H1 (cell line): Measurements from ENCODE around the gene RAD50. TPM values are rescaled to one million over a fixed set of nuclear protein-coding genes. Genes with fewer than 3 reads are reported as not detected.

ENCODE experiments used
- CTCF ChIA-PET: fragments of 300-600 bp; sonication (Branson Sonifier 250); formaldehyde crosslinking; loops from one replicate; lab custom pipeline; 2021; ENCODE audit not compliant: partially characterized antibody; lab: Charles Lee
- POLR2A ChIA-PET: fragments of 300-600 bp; sonication (Branson Sonifier 250); formaldehyde crosslinking; loops from one replicate; lab custom pipeline; 2021; ENCODE audit warnings: inconsistent platforms; ENCODE audit not compliant: partially characterized antibody; lab: Charles Lee
- DNase-seq, 2 experiments: peaks; one replicate each; pipeline versions ENCODE4 v3.0.0 to v3.0.0-alpha.2; 2010 to 2022; ENCODE audit warnings: low spot score in 2 of 2, low read depth in 1 of 2, mixed read lengths in 1 of 2
- FAIRE-seq: peaks from 2 replicates; lab custom pipeline; 2011; peaks lifted over from hg19 to GRCh38; lab: Jason Lieb, UNC
- H2AFZ ChIP-seq: 2 replicates; pipeline ENCODE4 v1.8.1; 2012; ENCODE audit warnings: low read length, inconsistent platforms
- H2AK5ac ChIP-seq: 2 replicates; pipeline ENCODE4 v1.6.1; 2013; ENCODE audit warnings: low read depth, low read length
- H2BK120ac ChIP-seq: replicated peaks from 2 replicates; pipeline ENCODE3; 2013; ENCODE audit warnings: low read depth, low read length, inconsistent platforms
- H2BK12ac ChIP-seq: 2 replicates; pipeline ENCODE4 v1.6.1; 2013; ENCODE audit warnings: low read depth, low read length
- H2BK15ac ChIP-seq: 2 replicates; pipeline ENCODE4 v1.6.1; 2013; ENCODE audit warnings: low read length
- H2BK20ac ChIP-seq: 2 replicates; pipeline ENCODE4 v1.6.1; 2013; ENCODE audit warnings: low read length
- H2BK5ac ChIP-seq: 2 replicates; pipeline ENCODE4 v1.6.1; 2013; ENCODE audit warnings: low read depth, low read length
- H3K14ac ChIP-seq: 2 replicates; pipeline ENCODE4 v1.6.1; 2013; ENCODE audit warnings: inconsistent platforms; ENCODE audit not compliant: insufficient read length
- H3K18ac ChIP-seq: 2 replicates; pipeline ENCODE4 v1.6.1; 2013; ENCODE audit warnings: low read length; ENCODE audit errors: extremely low read depth
- H3K23ac ChIP-seq: 2 replicates; pipeline ENCODE4 v1.6.1; 2013; ENCODE audit warnings: inconsistent platforms; ENCODE audit not compliant: insufficient read length
- H3K23me2 ChIP-seq: 2 replicates; pipeline ENCODE4 v1.6.1; 2013; ENCODE audit warnings: low read depth, low read length
- H3K27ac ChIP-seq: 2 replicates; pipeline ENCODE4 v1.6.1; 2011; ENCODE audit warnings: low read depth, low read length, inconsistent platforms
- H3K27me3 ChIP-seq, 4 experiments: replicated peaks in 1 of 4; 1 replicate in 1 of 4; 2 replicates in 3 of 4; pipeline versions ENCODE4 v1.6.1 to v1.8.1; 2011 to 2013; ENCODE audit warnings: low read length in 3 of 4, mild to moderate bottlenecking in 3 of 4, inconsistent platforms in 2 of 4, mixed read lengths in 2 of 4, moderate library complexity in 1 of 4; ENCODE audit not compliant: control insufficient read depth in 3 of 4, insufficient read depth in 3 of 4; ENCODE audit errors: extremely low read depth in 1 of 4
- H3K36me3 ChIP-seq, 4 experiments: 2 replicates each; pipeline versions ENCODE4 v1.6.1 to v1.8.1; 2011 to 2013; ENCODE audit warnings: mild to moderate bottlenecking in 4 of 4, low read length in 3 of 4, moderate library complexity in 2 of 4, control low read depth in 1 of 4, inconsistent platforms in 1 of 4; ENCODE audit not compliant: insufficient read depth in 4 of 4, control insufficient read depth in 2 of 4
- H3K4ac ChIP-seq: replicated peaks from 2 replicates; pipeline ENCODE3; 2013; ENCODE audit warnings: low read length, low read depth, mixed read lengths, inconsistent platforms; ENCODE audit not compliant: insufficient read length
- H3K4me1 ChIP-seq, 4 experiments: replicated peaks in 1 of 4; 1 replicate in 1 of 4; 2 replicates in 3 of 4; pipeline versions ENCODE4 v1.6.1 to v1.8.1; 2011 to 2013; ENCODE audit warnings: low read length in 3 of 4, inconsistent platforms in 2 of 4, mixed read lengths in 1 of 4; ENCODE audit not compliant: insufficient read depth in 4 of 4, control insufficient read depth in 3 of 4
- H3K4me2 ChIP-seq, 2 experiments: 2 replicates each; pipeline versions ENCODE4 v1.6.1 to v1.8.1; 2011 to 2013; ENCODE audit warnings: low read depth in 2 of 2, low read length in 2 of 2, control low read depth in 1 of 2, inconsistent platforms in 1 of 2, mild to moderate bottlenecking in 1 of 2; ENCODE audit not compliant: insufficient read depth in 1 of 2
- H3K4me3 ChIP-seq, 4 experiments: fragments of 200-600, 300-600 bp in 1 of 4; sonication (generic), shearing (Covaris generic), sonication (Bioruptor Twin) in 1 of 4; 2 replicates each; pipeline versions ENCODE4 v1.5.1 to v1.8.1; 2011 to 2016; ENCODE audit warnings: low read length in 4 of 4, low read depth in 3 of 4, control low read depth in 2 of 4, inconsistent platforms in 2 of 4, mild to moderate bottlenecking in 2 of 4, mixed read lengths in 1 of 4, moderate library complexity in 1 of 4; ENCODE audit not compliant: insufficient read depth in 2 of 4; ENCODE audit errors: extremely low read depth in 1 of 4
- H3K56ac ChIP-seq: replicated peaks from 2 replicates; pipeline ENCODE3; 2013; ENCODE audit warnings: low read depth, mild to moderate bottlenecking, mixed read lengths, low read length, inconsistent platforms; ENCODE audit not compliant: insufficient read length
- H3K79me1 ChIP-seq: 2 replicates; pipeline ENCODE4 v1.6.1; 2013; ENCODE audit warnings: low read depth, low read length, control low read depth
- H3K79me2 ChIP-seq, 2 experiments: 2 replicates each; pipeline versions ENCODE4 v1.6.1 to v1.8.1; 2012 to 2013; ENCODE audit warnings: low read length in 2 of 2, mild to moderate bottlenecking in 2 of 2, inconsistent platforms in 1 of 2; ENCODE audit not compliant: insufficient read depth in 2 of 2, control insufficient read depth in 1 of 2
- H3K9ac ChIP-seq, 4 experiments: replicated peaks in 1 of 4; 1 replicate in 1 of 4; 2 replicates in 3 of 4; pipeline versions ENCODE4 v1.6.1 to v1.8.1; 2011 to 2013; ENCODE audit warnings: low read depth in 3 of 4, low read length in 3 of 4, control low read depth in 2 of 4, mild to moderate bottlenecking in 2 of 4, moderate library complexity in 2 of 4, inconsistent platforms in 1 of 4; ENCODE audit errors: extremely low read depth in 1 of 4
- H3K9me3 ChIP-seq, 2 experiments: 2 replicates each; pipeline versions ENCODE4 v1.6.1 to v1.8.1; 2012 to 2013; ENCODE audit warnings: mild to moderate bottlenecking in 2 of 2, moderate library complexity in 2 of 2, control low read depth in 1 of 2, inconsistent platforms in 1 of 2, low read depth in 1 of 2, low read length in 1 of 2, mixed read lengths in 1 of 2; ENCODE audit not compliant: insufficient read depth in 2 of 2
- H4K20me1 ChIP-seq, 2 experiments: replicated peaks in 1 of 2; 2 replicates each; pipeline versions ENCODE3 to v1.8.1; 2011 to 2013; ENCODE audit warnings: inconsistent platforms in 2 of 2, low read length in 2 of 2, mild to moderate bottlenecking in 1 of 2; ENCODE audit not compliant: insufficient read depth in 2 of 2, control insufficient read depth in 1 of 2
- H4K5ac ChIP-seq: 2 replicates; pipeline ENCODE4 v1.6.1; 2013; ENCODE audit warnings: low read length, low read depth, mixed read lengths, inconsistent platforms; ENCODE audit not compliant: insufficient read length
- H4K8ac ChIP-seq: 2 replicates; pipeline ENCODE4 v1.8.0; 2013; ENCODE audit warnings: mild to moderate bottlenecking, moderate library complexity, low read length, inconsistent platforms; ENCODE audit not compliant: insufficient read depth; ENCODE audit errors: extremely low read depth
- H4K91ac ChIP-seq: replicated peaks from 2 replicates; pipeline ENCODE3; 2013; ENCODE audit warnings: low read length, mixed read lengths, inconsistent platforms; ENCODE audit not compliant: insufficient read length
- CBX5 ChIP-seq: fragments of 300-800, 300-1000 bp; sonication (generic); IDR thresholded peaks from 2 replicates; pipeline ENCODE4 v1.7.1; 2016; ENCODE audit warnings: antibody characterized with exemption, low read length, low read depth
- EZH2 ChIP-seq: fragments of 200-600 bp; sonication (generic); IDR thresholded peaks from 2 replicates; pipeline ENCODE4 v1.7.1; 2012; ENCODE audit warnings: low read depth, mild to moderate bottlenecking, moderate library complexity, low read length, inconsistent platforms; ENCODE audit not compliant: severe bottlenecking
- JUND ChIP-seq: IDR thresholded peaks from 2 replicates; pipeline ENCODE4 v1.6.1; 2011; ENCODE audit warnings: mild to moderate bottlenecking, improper control_type of control experiment, low read length
- NRF1 ChIP-seq: IDR thresholded peaks from 2 replicates; pipeline ENCODE4 v1.6.1; 2011; ENCODE audit warnings: mild to moderate bottlenecking, low read depth, low read length, improper control_type of control experiment
- RNF2 ChIP-seq: fragments of 200-900, 300-1000 bp; sonication (generic); IDR thresholded peaks from 2 replicates; pipeline ENCODE4 v1.7.1; 2016; ENCODE audit warnings: borderline replicate concordance, low read depth, mild to moderate bottlenecking, antibody characterized with exemption, low read length; ENCODE audit not compliant: poor library complexity, severe bottlenecking; ENCODE audit errors: missing control alignments
- SAP30 ChIP-seq: fragments of 300-600 bp; sonication (generic); IDR thresholded peaks from 2 replicates; pipeline ENCODE4 v1.7.1; 2012; ENCODE audit warnings: low read length, moderate library complexity, mild to moderate bottlenecking, inconsistent platforms; ENCODE audit not compliant: insufficient read depth, insufficient replicate concordance
- SP1 ChIP-seq: IDR thresholded peaks from 2 replicates; pipeline ENCODE4 v1.6.1; 2011; ENCODE audit warnings: low read depth, low read length
- SP4 ChIP-seq: IDR thresholded peaks from 2 replicates; pipeline ENCODE4 v1.6.1; 2012; ENCODE audit warnings: low read length, inconsistent platforms
- SUZ12 ChIP-seq: fragments of 200-600 bp; sonication (generic); IDR thresholded peaks from 2 replicates; pipeline ENCODE4 v1.6.1; 2012; ENCODE audit warnings: mild to moderate bottlenecking, inconsistent platforms, low read length, moderate library complexity, mixed read lengths
- TBP ChIP-seq: IDR thresholded peaks from 2 replicates; pipeline ENCODE4 v1.6.1; 2011; ENCODE audit warnings: low read depth, low read length, improper control_type of control experiment
- TEAD4 ChIP-seq: IDR thresholded peaks from 2 replicates; pipeline ENCODE4 v1.6.1; 2012; ENCODE audit warnings: low read depth, low read length, inconsistent platforms, mixed read lengths
- WGBS, 2 experiments: shearing (Covaris generic) in 1 of 2; methylation state at CpG; one replicate each; pipeline versions ENCODE4 v1.1.6 to v1.1.7; 2013 to 2015; ENCODE audit warnings: low lambda C conversion rate in 2 of 2, mixed read lengths in 2 of 2, inconsistent platforms in 1 of 2, low coverage in 1 of 2, missing lambda C conversion rate in 1 of 2; ENCODE audit not compliant: insufficient replicate concordance in 2 of 2, insufficient coverage in 1 of 2, insufficient read length in 1 of 2; ENCODE audit errors: extremely low coverage in 1 of 2, missing lambda C conversion rate in 1 of 2; 5-methylcytosine and 5-hydroxymethylcytosine counted together
- polyA plus RNA-seq, 7 experiments: library from polyadenylated mRNA; depleted of rRNA in 3 of 7; stranded (reverse) in 5 of 7; unstranded in 2 of 7; fragments of >200 nt in 5 of 7; fragments of 200-250 nt in 2 of 7; gene quantifications; 1 replicate in 5 of 7; 2 replicates in 1 of 7; 4 replicates in 1 of 7; pipeline versions ENCODE4 v1.2.1 to v1.2.3, GENCODE V29; 2011 to 2013; ENCODE audit warnings: missing spikeins in 2 of 7, mixed read lengths in 2 of 7
- total RNA-seq: library from RNA; stranded (reverse); fragmentation: NEBNext Ultra II Directional; extraction: Animal tissue kit (Norgen Biotek cat#: 25700); gene quantifications from 2 replicates; pipeline ENCODE4 v1.2.1, GENCODE V29; 2021
- TF ChIP-seq, protein P1 (sequence below), 3 experiments: IDR thresholded peaks; 1 replicate in 2 of 3; 2 replicates in 1 of 3; pipeline versions ENCODE4 v1.5.1 to v1.6.1; 2011; ENCODE audit warnings: low read length in 3 of 3, mild to moderate bottlenecking in 3 of 3, inconsistent platforms in 2 of 3, low read depth in 1 of 3, moderate library complexity in 1 of 3; ENCODE audit not compliant: insufficient read depth in 1 of 3; ENCODE audit errors: control extremely low read depth in 1 of 3

The RAD50 gene
- total and polyA plus RNA-seq, 2 of the 8 experiments (the other 6 are each of a cell fraction or from before 2014, with no cell fraction given) = 10.1 to 39.4 TPM

DNA sequence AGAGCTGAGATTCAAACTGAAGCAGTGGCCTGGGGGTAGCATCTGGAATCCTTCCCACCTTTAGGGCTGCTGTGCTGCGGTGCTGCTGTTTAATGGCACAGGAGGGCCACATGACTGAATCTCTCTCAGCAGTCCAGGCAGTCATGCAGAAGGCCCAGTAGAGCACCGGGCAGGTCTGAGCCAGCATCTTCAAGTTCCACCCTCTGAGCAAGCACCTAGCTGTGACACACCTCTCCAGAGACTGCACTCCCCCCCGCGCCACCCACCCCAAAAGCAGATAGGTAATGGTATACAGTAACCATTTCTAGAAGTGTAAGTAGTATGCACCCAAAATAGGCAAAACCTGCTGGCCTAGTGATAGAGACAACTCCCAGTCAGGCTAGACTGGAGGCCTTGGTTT, 125.2 kb downstream of the RAD50 start:
- no peak overlapping the region for H2BK120ac ChIP-seq
- no peaks in the 10 kb centered on the region for H3K9me3 ChIP-seq
- no peaks in the 10 kb centered on the region for H4K20me1 ChIP-seq
- H3K14ac ChIP-seq = no peak overlapping the region
- H2BK15ac ChIP-seq = no peak overlapping the region
- H2AFZ ChIP-seq = no peak overlapping the region
- H2BK12ac ChIP-seq = no peak overlapping the region
- H3K4me3 ChIP-seq = no peak overlapping the region
- no peaks in the 10 kb centered on the region for H3K79me2 ChIP-seq
- H3K4me2 ChIP-seq = no peak overlapping the region
- no peak overlapping the region for H3K27ac ChIP-seq
- no peak overlapping the region for H2BK5ac ChIP-seq
- WGBS, 2 experiments = 82% methylated on average over 4 of the region's 4 CpGs; no CpG with 5 or more reads in 1 of the 2 experiments
- no peak overlapping the region for H2BK20ac ChIP-seq
- ChIA-PET POLR2A (interaction anchor here (1.2 kb wide), 1 partner anchor 9 kb away, joined by 3 read pairs; no protein-coding TSS in a partner anchor), CTCF (interaction anchor here (1.3 to 1.6 kb wide), 2 partner anchors 138 to 155 kb away, joined by 3 to 6 read pairs; no protein-coding TSS in a partner anchor)
- H3K18ac ChIP-seq = no peak overlapping the region
- H3K23ac ChIP-seq = no peak overlapping the region
- H3K36me3 ChIP-seq = no peaks in the 10 kb centered on the region
- H3K27me3 ChIP-seq = no peaks in the 10 kb centered on the region
- H3K79me1 ChIP-seq = no peaks in the 10 kb centered on the region
- no peak overlapping the region for H3K9ac ChIP-seq
- H2AK5ac ChIP-seq = no peak overlapping the region
- H4K8ac ChIP-seq = no peak overlapping the region
- FAIRE-seq (no peak), DNase-seq (no peak)
- no peak overlapping the region for H4K91ac ChIP-seq
- H3K56ac ChIP-seq = no peak overlapping the region
- no peak overlapping the region for H3K4ac ChIP-seq
- no peaks in the 10 kb centered on the region for H3K4me1 ChIP-seq
- H4K5ac ChIP-seq = no peak overlapping the region
- no peaks in the 10 kb centered on the region; the same call in 1 of the 2 replicates for H3K23me2 ChIP-seq
- TF ChIP-seq TBP (no peak), JUND (no peak), SUZ12 (no peak), SP1 (no peak), RNF2 (no peak), NRF1 (no peak), SP4 (no peak), TEAD4 (no peak), SAP30 (no peak), CBX5 (no peak), EZH2 (no peak)
- TF ChIP-seq, protein P1, sequence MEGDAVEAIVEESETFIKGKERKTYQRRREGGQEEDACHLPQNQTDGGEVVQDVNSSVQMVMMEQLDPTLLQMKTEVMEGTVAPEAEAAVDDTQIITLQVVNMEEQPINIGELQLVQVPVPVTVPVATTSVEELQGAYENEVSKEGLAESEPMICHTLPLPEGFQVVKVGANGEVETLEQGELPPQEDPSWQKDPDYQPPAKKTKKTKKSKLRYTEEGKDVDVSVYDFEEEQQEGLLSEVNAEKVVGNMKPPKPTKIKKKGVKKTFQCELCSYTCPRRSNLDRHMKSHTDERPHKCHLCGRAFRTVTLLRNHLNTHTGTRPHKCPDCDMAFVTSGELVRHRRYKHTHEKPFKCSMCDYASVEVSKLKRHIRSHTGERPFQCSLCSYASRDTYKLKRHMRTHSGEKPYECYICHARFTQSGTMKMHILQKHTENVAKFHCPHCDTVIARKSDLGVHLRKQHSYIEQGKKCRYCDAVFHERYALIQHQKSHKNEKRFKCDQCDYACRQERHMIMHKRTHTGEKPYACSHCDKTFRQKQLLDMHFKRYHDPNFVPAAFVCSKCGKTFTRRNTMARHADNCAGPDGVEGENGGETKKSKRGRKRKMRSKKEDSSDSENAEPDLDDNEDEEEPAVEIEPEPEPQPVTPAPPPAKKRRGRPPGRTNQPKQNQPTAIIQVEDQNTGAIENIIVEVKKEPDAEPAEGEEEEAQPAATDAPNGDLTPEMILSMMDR (IDR thresholded peaks at IDR 0.05; ENCODE audit: control extremely low read depth in 1 of 3, insufficient read depth in 1 of 3, low read depth in 1 of 3, low read length in 3 of 3) = no peak
